A549 treated with CpdA at 1 μM for 4 hours (cell line): ENCODE results near the gene MTF1. TPM values are rescaled to one million over a fixed set of nuclear protein-coding genes. Genes with fewer than 3 reads are reported as not detected.

ENCODE experiments used
- total RNA-seq: library from RNA; stranded (reverse); fragments of 200-300 nt; extraction: Qiagen RNA extraction; gene quantifications from 5 replicates; pipeline ENCODE4 v1.2.3, GENCODE V29; 2022; ENCODE audit warnings: low read depth

MTF1 gene
- total RNA-seq, result 4.0 to 4.8 TPM (median 4.6 TPM) in 5 replicates

GRCh38 chr1:37859507-37860345 is at the start of gene MTF1:
TSS of gene MTF1 (minus strand) at chr1:37859592. CDS start at chr1:37857658, 1,934 bp downstream.

DNA sequence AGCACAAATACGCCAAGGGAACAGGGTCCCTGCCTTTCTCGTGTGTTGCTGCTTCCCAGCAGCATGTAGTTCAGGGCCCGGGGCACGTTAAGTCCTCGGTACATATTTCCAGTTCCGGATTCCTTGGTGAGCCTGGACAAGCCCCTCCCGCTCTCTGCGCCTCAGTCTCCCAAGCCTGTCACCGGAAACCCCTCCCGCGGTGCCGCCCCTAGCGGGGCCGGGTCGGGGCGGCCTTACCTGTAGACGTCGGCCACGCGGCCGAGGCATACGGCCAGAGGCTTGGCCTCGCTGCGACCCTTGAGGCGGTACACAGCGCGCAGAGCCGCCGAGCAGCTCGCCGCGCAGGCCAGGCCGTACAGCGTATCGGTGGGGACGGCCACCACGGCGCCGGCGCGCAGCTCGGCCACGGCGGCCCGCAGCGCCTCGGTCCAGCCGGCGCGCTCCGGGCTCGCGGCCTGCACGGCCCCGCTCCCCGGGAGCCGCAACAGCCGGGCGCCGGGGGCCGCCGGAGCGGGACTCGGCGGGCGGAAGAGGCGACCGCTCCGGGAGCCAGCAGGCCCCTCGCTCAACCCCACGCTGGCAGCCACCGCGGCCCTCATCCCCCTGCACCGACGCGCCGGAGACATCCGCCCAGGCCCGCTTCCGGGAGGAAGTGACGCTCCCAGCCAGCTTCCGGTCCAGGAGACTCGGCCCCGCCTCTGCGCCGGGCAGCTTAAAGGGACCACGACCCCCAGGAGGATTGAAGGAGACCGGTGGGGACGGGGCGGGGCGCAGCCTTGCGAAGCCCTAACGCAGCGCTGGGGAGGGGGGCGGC is 51.6 kb downstream of the MTF1 start, which contains the start of the genes C1orf122 and YRDC:
TSS of gene C1orf122 (plus strand) at position 236 of the 814 bp plus-strand sequence. CDS start 615 bp downstream, outside the sequence.
TSS of gene YRDC (minus strand) at position 654 of the 814 bp plus-strand sequence. CDS start at position 626, 28 bp downstream.

GRCh38 chr1:37793773-37794371 is 65.5 kb downstream of the MTF1 start, which contains the start of gene MANEAL:
TSS of gene MANEAL (plus strand) at chr1:37793847. CDS start at chr1:37794183, 336 bp downstream.

DNA sequence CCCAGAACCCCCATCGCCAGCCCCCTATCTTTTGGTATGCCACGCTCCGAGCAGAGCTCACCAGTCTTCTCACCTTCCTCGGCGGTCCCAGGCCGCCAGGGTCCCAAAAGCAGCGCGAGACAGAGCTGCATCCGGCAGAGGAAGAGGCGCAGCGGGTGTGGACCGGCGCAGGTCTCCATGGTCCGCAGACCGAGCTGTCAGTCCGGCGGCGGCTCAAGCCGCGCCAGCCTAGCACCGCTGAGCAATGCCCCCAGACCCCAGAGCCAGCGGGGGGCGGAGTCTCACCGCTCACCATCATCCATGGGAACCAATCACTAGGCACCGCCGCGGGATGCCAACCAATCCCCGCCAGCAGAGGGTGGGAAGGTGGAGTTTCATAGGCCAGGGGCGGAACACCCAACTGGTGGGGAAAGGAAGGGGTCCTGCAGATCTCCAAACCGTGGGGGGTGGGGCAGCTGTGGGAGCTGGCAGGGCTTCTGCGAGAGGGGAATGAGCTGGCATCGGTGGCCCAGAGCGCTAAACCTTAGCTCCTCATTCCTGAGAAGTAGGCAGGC is 94.4 kb downstream of the MTF1 start, which contains the start of gene EPHA10:
TSS of gene EPHA10 (minus strand) at position 233 of the 554 bp plus-strand sequence. CDS start at position 179, 54 bp downstream.

Other genes starting within 250 kb of the MTF1 start
- gene RSPO1, start 224.7 kb downstream of the MTF1 start, total RNA-seq, result 0.09 to 0.13 TPM (median 0.10 TPM) in 4 of 5 replicates, not detected in the other
- 46.9 to 52.0 TPM (median 48.3 TPM) in 5 replicates for gene CDCA8, start 167.1 kb downstream of the MTF1 start, total RNA-seq
- gene EPHA10, start 94.5 kb downstream of the MTF1 start, total RNA-seq, result 0.51 to 0.91 TPM (median 0.62 TPM) in 5 replicates
- 22.2 to 27.6 TPM (median 25.3 TPM) in 5 replicates for gene MANEAL, start 65.7 kb downstream of the MTF1 start, total RNA-seq
- gene C1orf122, start 51.8 kb downstream of the MTF1 start, total RNA-seq, result 31.0 to 60.3 TPM (median 56.3 TPM) in 5 replicates
- 13.9 to 19.8 TPM (median 18.9 TPM) in 5 replicates for gene YRDC, start 51.4 kb downstream of the MTF1 start, total RNA-seq
- gene INPP5B, start 87.5 kb upstream of the MTF1 start, total RNA-seq, result 4.7 to 6.2 TPM (median 5.0 TPM) in 5 replicates
- 55.5 to 103 TPM (median 57.3 TPM) in 5 replicates for gene SF3A3, start 130.4 kb upstream of the MTF1 start, total RNA-seq
- 6.6 to 9.6 TPM (median 8.1 TPM) in 5 replicates for gene FHL3, start 145.9 kb upstream of the MTF1 start, total RNA-seq
- gene UTP11, start 153.1 kb upstream of the MTF1 start, total RNA-seq, result 41.0 to 78.4 TPM (median 46.6 TPM) in 5 replicates
- gene POU3F1, start 187.2 kb upstream of the MTF1 start, total RNA-seq, result 0.06 TPM in 1 of 5 replicates, not detected in the others